ENCODE data around the gene HOXA3. TPM values are rescaled to one million over a fixed set of nuclear protein-coding genes. Genes with fewer than 3 reads are reported as not detected.

The HOXA3 gene
- total and polyA plus RNA-seq, 9 of the 15 experiments (the other 6 are each of a cell fraction or from before 2014, with no cell fraction given): 0.04 to 0.13 TPM; not detected in 7

DNA sequence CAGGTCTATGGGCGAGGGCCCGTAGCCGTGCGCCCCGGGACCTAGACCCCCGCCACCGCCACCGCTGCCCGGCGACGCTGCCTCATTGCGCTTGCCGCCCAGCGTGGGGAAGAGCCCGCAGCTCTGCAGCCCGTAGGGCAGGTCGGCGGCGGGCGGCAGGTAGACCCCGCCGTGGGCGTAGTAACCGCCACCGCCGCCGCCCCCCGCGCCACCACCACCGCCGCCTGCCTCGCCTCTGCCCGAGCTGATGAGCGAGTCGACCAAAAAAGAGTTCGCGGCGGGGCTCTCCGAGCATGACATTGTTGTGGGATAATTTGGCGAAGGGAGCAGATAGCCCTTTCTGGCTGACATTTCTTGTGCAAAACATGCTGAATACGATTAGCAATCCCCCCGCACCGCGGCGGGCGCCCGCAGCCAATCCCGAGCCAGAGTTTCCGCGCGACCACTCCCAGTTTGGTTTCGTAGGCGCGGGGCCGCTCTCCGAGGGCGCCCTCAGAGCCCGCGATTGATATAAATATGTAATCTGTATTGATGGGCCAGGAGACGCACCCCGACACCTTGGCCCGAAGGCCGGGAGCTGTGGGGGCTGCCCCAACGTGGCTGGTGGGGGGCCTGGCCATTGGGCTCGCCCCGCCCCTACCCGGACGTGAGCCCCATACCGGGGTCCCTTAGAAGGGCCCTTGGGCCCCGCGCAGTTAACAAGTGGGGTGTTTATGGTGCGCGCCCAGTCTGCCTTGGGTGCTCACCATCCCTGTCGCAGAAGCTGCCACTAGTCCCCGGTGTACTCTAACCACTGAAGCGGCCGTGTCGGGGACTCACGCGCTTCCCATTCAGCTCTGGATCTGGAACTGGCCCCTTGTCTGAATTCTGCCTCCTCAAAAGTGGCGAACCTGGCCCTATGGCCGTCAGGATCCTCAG lies 21.8 kb upstream of the HOXA3 start, which contains the start of gene HOXA10:
Gene HOXA10, minus strand, starts transcription at position 365 of the 918 bp plus-strand sequence. Its CDS starts 14 bp downstream, at position 351.
- no peak within 1 kb of the TSS for H3K9ac ChIP-seq (ENCODE audit: insufficient read depth in 1 of 2, low read depth in 2 of 2, low read length in 2 of 2)
- H3K4me3 ChIP-seq: no peak within 1 kb of the TSS
- TF ChIP-seq THRAP3 (IDR thresholded peaks at IDR 0.05; ENCODE audit: borderline replicate concordance) (no peak), HOXB6 (CRISPR knock-in tag; IDR thresholded peaks at IDR 0.05; ENCODE audit: borderline replicate concordance) (no peak), XRCC5 (IDR thresholded peaks at IDR 0.05; ENCODE audit: low read depth, low read length) (no peak), ZNF507 (tag; conservative IDR thresholded peaks at IDR 0.05) (no peak), SMAD2 (IDR thresholded peaks at IDR 0.05; ENCODE audit: low read depth, low read length) (no peak), NFE2 (IDR thresholded peaks at IDR 0.05; ENCODE audit: low read depth) (no peak), ZNF584 (CRISPR knock-in tag; IDR thresholded peaks at IDR 0.05; ENCODE audit: low read depth) (no peak), KLF13 (tag; IDR thresholded peaks at IDR 0.05; ENCODE audit: borderline replicate concordance, low read depth) (no peak), LARP7 (IDR thresholded peaks at IDR 0.05) (no peak)
- TF ChIP-seq, protein P1, sequence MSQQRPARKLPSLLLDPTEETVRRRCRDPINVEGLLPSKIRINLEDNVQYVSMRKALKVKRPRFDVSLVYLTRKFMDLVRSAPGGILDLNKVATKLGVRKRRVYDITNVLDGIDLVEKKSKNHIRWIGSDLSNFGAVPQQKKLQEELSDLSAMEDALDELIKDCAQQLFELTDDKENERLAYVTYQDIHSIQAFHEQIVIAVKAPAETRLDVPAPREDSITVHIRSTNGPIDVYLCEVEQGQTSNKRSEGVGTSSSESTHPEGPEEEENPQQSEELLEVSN (IDR thresholded peaks at IDR 0.05; ENCODE audit: borderline replicate concordance in 1 of 2, extremely low read depth in 1 of 2, insufficient read depth in 1 of 2, insufficient read length in 1 of 2, low read depth in 1 of 2, low read length in 1 of 2, poor library complexity in 1 of 2, severe bottlenecking in 1 of 2): no peak
- TF ChIP-seq, protein P2, sequence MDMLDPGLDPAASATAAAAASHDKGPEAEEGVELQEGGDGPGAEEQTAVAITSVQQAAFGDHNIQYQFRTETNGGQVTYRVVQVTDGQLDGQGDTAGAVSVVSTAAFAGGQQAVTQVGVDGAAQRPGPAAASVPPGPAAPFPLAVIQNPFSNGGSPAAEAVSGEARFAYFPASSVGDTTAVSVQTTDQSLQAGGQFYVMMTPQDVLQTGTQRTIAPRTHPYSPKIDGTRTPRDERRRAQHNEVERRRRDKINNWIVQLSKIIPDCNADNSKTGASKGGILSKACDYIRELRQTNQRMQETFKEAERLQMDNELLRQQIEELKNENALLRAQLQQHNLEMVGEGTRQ (CRISPR knock-in tag; IDR thresholded peaks at IDR 0.05): no peak
- TF ChIP-seq, protein P3, sequence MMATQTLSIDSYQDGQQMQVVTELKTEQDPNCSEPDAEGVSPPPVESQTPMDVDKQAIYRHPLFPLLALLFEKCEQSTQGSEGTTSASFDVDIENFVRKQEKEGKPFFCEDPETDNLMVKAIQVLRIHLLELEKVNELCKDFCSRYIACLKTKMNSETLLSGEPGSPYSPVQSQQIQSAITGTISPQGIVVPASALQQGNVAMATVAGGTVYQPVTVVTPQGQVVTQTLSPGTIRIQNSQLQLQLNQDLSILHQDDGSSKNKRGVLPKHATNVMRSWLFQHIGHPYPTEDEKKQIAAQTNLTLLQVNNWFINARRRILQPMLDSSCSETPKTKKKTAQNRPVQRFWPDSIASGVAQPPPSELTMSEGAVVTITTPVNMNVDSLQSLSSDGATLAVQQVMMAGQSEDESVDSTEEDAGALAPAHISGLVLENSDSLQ (IDR thresholded peaks at IDR 0.05): no peak

More for the DNA sequence above, 21.8 kb upstream of the HOXA3 start, which contains the start of gene HOXA10:
- ChIA-PET CTCF (ENCODE audit: low intra/inter-chr PET ratio) (no interaction called here), POLR2A (interaction anchor here (0.6 to 0.7 kb wide), 2 partner anchors 14 to 31 kb away, joined by 3 read pairs; partner anchors contain the start of gene HOXA5)
- Histone ChIP-seq H3K27me3 (ENCODE audit: control insufficient read depth in 2 of 2, insufficient read depth in 2 of 2, low read length in 2 of 2) (peaks cover 28 to 67% of the 10 kb centered on the region in 2 experiments), H3K9me3 (replicated peaks; ENCODE audit: control insufficient read depth, insufficient read depth, low read depth, low read length) (no peaks in the 10 kb centered on the region), H3K9me1 (ENCODE audit: control insufficient read depth, insufficient read depth, low read length) (no peaks in the 10 kb centered on the region), H3K27ac (ENCODE audit: extremely low read depth, low read depth, low read length) (no peak within 1 kb of the TSS), H3K4me1 (replicated peaks in 1 of 2; ENCODE audit: control insufficient read depth in 2 of 2, insufficient read depth in 2 of 2, low read length in 2 of 2) (peaks cover 0 to 3% of the 10 kb centered on the region in 2 experiments; a peak in 1 of 5 replicates), H3K4me2 (ENCODE audit: insufficient read depth, low read length) (no peak within 1 kb of the TSS), H3K36me3 (ENCODE audit: control insufficient read depth, insufficient read depth, low read length) (no peaks in the 10 kb centered on the region), H4K20me1 (replicated peaks; ENCODE audit: control insufficient read depth, insufficient read depth, low read length) (no peaks in the 10 kb centered on the region), H2AFZ (ENCODE audit: low read depth, low read length) (no peak within 1 kb of the TSS), H3K79me2 (ENCODE audit: control insufficient read depth, insufficient read depth, low read length) (no peaks in the 10 kb centered on the region)
- intact Hi-C loops (cut with micrococcal nuclease): no loop called here
- FAIRE-seq (no peak), DNase-seq (ENCODE audit: extremely low read depth in 1 of 4, low spot score in 3 of 4) (no peak), ATAC-seq (no peak)
- WGBS (ENCODE audit: insufficient coverage, low coverage, missing lambda C conversion rate): 54% methylated on average over 31 of the region's 82 CpGs
- in situ Hi-C loops (cut with MboI): loop anchor here (25.0 kb wide), 3 partner anchors 662 to 1287 kb away; no protein-coding TSS in a partner anchor
- BruUV-seq (replicated peaks): no TSS peak

Data from K562 (cell line).